Neutrophil (primary cell): ENCODE measurements around the gene TMIGD1.

Experiments
- H3K27ac ChIP-seq: fragments of 200-600 bp; sonication (generic); 2 replicates; pipeline ENCODE4 v1.5.1; 2016; ENCODE audit warnings: mild to moderate bottlenecking, moderate library complexity
- H3K27me3 ChIP-seq: fragments of 200-600 bp; sonication (generic); 2 replicates; pipeline ENCODE4 v1.6.0; 2016; ENCODE audit warnings: mild to moderate bottlenecking
- H3K36me3 ChIP-seq: fragments of 200-600 bp; sonication (generic); 2 replicates; pipeline ENCODE4 v1.5.1; 2017
- H3K4me1 ChIP-seq, 2 experiments: fragments of 200-600 bp in 1 of 2; sonication (generic) in 1 of 2; 1 replicate in 1 of 2; 2 replicates in 1 of 2; pipeline versions ENCODE4 v1.5.1 to v1.6.1; 2013 to 2016; ENCODE audit warnings: low read depth in 1 of 2, low read length in 1 of 2, mild to moderate bottlenecking in 1 of 2, moderate library complexity in 1 of 2; ENCODE audit not compliant: control insufficient read depth in 1 of 2, insufficient read depth in 1 of 2
- H3K4me3 ChIP-seq, 2 experiments: fragments of 200-600 bp in 1 of 2; sonication (generic) in 1 of 2; 1 replicate in 1 of 2; 2 replicates in 1 of 2; pipeline ENCODE4 v1.5.1; 2013 to 2016; ENCODE audit warnings: low read depth in 1 of 2, low read length in 1 of 2, mild to moderate bottlenecking in 1 of 2, moderate library complexity in 1 of 2
- H3K9me3 ChIP-seq: fragments of 200-600 bp; sonication (generic); 2 replicates; pipeline ENCODE4 v1.5.1; 2016
- CTCF ChIP-seq: fragments of 200-600 bp; sonication (generic); IDR thresholded peaks from 2 replicates; pipeline ENCODE4 v1.5.1; 2016; ENCODE audit warnings: antibody characterized with exemption

TMIGD1 gene

GRCh38 chr17:30314474-30314873 lies 19.4 kb downstream of the TMIGD1 start:
- Histone ChIP-seq H3K27ac (no peak overlapping the region), H3K9me3 (no peaks in the 10 kb centered on the region), H3K4me3 (no peak overlapping the region), H3K36me3 (no peaks in the 10 kb centered on the region), H3K27me3 (no peaks in the 10 kb centered on the region), H3K4me1 (peaks cover 7 to 10% of the 10 kb centered on the region in 2 experiments)
- no peak for TF ChIP-seq CTCF

- Histone ChIP-seq H3K9me3 (no peaks in the 10 kb centered on the region), H3K36me3 (no peaks in the 10 kb centered on the region), H3K4me1 (peaks cover 7 to 10% of the 10 kb centered on the region in 2 experiments), H3K27me3 (no peaks in the 10 kb centered on the region), H3K27ac (no peak overlapping the region), H3K4me3 (no peak overlapping the region)
- TF ChIP-seq CTCF, result no peak
Observed at GRCh38 chr17:30312226-30312625, 21.6 kb downstream of the TMIGD1 start.

- H3K4me1 ChIP-seq, result no peaks in the 10 kb centered on the region
- no peaks in the 10 kb centered on the region for H3K9me3 ChIP-seq
- no peak overlapping the region for H3K27ac ChIP-seq
- TF ChIP-seq CTCF, result no peak
- no peaks in the 10 kb centered on the region for H3K36me3 ChIP-seq
- no peaks in the 10 kb centered on the region for H3K27me3 ChIP-seq
- H3K4me3 ChIP-seq, result no peak overlapping the region
Observed at GRCh38 chr17:30310562-30310961, 23.3 kb downstream of the TMIGD1 start.

DNA sequence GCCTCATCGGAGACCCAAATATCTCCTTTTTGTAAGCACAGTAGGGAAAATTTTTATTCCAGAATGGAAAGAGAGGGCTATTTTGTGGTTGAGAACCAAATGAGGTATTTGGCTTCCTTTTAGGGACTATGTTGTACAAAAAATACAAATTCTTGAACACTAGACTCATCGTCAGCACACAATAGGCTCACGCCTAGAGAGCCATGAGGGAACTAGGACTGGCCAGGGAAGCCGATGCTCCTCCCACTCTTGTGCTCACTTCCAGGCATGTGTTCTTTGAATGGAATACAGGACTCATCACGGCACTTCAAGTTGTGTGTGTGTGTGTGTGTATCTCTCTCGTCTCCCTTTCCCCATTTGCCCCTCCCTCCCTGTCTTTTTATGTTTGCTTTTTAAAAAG lies 24.3 kb downstream of the TMIGD1 start:
- H3K4me3 ChIP-seq, result no peak overlapping the region
- no peak overlapping the region for H3K27ac ChIP-seq
- no peak for TF ChIP-seq CTCF
- no peaks in the 10 kb centered on the region for H3K9me3 ChIP-seq
- H3K36me3 ChIP-seq, result no peaks in the 10 kb centered on the region
- H3K27me3 ChIP-seq, result no peaks in the 10 kb centered on the region
- H3K4me1 ChIP-seq, result no peaks in the 10 kb centered on the region

DNA sequence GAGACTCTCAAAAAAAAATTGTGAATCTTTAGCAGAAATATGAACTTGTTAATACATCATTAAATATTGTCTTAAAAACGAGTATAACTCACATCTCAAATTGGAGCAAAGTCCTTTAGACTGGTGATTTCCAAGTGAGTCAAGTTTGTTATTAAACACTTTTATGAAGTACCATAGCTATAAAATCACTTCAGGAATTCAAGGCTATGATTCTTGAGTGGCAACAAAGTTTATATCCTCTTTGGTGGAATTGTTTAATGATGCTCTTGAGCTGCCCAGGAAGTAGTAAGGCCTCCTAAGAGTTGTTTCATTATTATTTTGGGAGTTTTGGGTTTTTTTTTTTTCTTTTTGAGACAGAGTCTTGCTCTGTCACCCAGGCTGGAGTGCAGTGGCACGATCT lies 25.5 kb downstream of the TMIGD1 start:
- TF ChIP-seq CTCF, result no peak
- H3K4me1 ChIP-seq, result no peaks in the 10 kb centered on the region
- H3K27ac ChIP-seq, result no peak overlapping the region
- no peaks in the 10 kb centered on the region for H3K36me3 ChIP-seq
- no peaks in the 10 kb centered on the region for H3K9me3 ChIP-seq
- H3K27me3 ChIP-seq, result no peaks in the 10 kb centered on the region
- no peak overlapping the region for H3K4me3 ChIP-seq

- H3K36me3 ChIP-seq, result no peaks in the 10 kb centered on the region
- H3K27me3 ChIP-seq, result no peaks in the 10 kb centered on the region
- no peak overlapping the region for H3K27ac ChIP-seq
- no peak for TF ChIP-seq CTCF
- H3K9me3 ChIP-seq, result no peaks in the 10 kb centered on the region
- no peak overlapping the region for H3K4me3 ChIP-seq
- H3K4me1 ChIP-seq, result no peaks in the 10 kb centered on the region
Observed at GRCh38 chr17:30304778-30305177, 29.1 kb downstream of the TMIGD1 start.
